ENCODE results near the gene GNAL.

DNA sequence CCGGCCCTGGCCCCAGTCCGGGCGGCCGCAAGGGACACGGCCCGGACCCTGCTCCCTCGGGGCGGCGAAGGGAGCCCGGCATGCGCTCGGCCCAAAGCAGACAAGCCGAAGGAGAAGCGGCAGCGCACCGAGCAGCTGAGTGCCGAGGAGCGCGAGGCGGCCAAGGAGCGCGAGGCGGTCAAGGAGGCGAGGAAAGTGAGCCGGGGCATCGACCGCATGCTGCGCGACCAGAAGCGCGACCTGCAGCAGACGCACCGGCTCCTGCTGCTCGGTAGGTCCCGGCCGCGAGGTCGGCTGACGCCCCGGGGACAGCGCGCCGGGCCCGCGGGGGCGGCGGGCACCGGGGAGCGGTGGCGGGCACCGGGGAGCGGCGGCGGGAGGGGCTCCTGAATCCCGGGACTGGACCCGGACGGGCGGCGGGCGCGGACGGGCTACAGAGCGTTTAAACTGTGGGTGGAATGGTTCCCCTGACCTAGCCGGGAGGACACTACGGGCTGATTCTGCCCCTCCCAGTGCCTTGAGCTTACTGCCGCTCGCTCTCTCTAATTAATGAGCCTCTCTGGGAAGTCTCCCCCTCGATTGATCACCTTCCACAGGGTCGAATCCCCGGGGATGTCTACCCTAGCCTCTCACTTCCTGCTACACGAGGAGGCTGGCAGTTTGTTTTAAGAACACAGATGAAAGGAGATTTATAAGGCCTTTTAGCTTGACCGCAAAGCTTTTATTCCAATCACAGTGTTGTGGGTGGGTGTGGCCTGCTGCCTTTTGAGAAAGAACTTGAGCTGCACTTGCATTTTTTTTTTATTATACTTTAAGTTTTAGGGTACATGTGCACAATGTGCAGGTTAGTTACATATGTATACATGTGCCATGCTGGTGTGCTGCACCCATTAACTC lies 853 bp downstream of the GNAL start:
- TF ChIP-seq, protein P1, sequence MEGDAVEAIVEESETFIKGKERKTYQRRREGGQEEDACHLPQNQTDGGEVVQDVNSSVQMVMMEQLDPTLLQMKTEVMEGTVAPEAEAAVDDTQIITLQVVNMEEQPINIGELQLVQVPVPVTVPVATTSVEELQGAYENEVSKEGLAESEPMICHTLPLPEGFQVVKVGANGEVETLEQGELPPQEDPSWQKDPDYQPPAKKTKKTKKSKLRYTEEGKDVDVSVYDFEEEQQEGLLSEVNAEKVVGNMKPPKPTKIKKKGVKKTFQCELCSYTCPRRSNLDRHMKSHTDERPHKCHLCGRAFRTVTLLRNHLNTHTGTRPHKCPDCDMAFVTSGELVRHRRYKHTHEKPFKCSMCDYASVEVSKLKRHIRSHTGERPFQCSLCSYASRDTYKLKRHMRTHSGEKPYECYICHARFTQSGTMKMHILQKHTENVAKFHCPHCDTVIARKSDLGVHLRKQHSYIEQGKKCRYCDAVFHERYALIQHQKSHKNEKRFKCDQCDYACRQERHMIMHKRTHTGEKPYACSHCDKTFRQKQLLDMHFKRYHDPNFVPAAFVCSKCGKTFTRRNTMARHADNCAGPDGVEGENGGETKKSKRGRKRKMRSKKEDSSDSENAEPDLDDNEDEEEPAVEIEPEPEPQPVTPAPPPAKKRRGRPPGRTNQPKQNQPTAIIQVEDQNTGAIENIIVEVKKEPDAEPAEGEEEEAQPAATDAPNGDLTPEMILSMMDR (IDR thresholded peaks at IDR 0.05 in 2 of 3, conservative IDR thresholded peaks at IDR 0.05 in 1 of 3; ENCODE audit: borderline replicate concordance in 1 of 3, insufficient read depth in 1 of 3, low read depth in 2 of 3, low read length in 2 of 3), result no peak
- no peak for TF ChIP-seq ZNF274 (IDR thresholded peaks at IDR 0.05; ENCODE audit: low read depth, low read length)
- TF ChIP-seq, protein P2, sequence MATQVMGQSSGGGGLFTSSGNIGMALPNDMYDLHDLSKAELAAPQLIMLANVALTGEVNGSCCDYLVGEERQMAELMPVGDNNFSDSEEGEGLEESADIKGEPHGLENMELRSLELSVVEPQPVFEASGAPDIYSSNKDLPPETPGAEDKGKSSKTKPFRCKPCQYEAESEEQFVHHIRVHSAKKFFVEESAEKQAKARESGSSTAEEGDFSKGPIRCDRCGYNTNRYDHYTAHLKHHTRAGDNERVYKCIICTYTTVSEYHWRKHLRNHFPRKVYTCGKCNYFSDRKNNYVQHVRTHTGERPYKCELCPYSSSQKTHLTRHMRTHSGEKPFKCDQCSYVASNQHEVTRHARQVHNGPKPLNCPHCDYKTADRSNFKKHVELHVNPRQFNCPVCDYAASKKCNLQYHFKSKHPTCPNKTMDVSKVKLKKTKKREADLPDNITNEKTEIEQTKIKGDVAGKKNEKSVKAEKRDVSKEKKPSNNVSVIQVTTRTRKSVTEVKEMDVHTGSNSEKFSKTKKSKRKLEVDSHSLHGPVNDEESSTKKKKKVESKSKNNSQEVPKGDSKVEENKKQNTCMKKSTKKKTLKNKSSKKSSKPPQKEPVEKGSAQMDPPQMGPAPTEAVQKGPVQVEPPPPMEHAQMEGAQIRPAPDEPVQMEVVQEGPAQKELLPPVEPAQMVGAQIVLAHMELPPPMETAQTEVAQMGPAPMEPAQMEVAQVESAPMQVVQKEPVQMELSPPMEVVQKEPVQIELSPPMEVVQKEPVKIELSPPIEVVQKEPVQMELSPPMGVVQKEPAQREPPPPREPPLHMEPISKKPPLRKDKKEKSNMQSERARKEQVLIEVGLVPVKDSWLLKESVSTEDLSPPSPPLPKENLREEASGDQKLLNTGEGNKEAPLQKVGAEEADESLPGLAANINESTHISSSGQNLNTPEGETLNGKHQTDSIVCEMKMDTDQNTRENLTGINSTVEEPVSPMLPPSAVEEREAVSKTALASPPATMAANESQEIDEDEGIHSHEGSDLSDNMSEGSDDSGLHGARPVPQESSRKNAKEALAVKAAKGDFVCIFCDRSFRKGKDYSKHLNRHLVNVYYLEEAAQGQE (IDR thresholded peaks at IDR 0.05; ENCODE audit: low read depth), result no peak
- no peak for TF ChIP-seq EZH2phosphoT487 (IDR thresholded peaks at IDR 0.05; ENCODE audit: borderline replicate concordance)
- TF ChIP-seq ZFX (IDR thresholded peaks at IDR 0.05), result peak; percentile 74
- TF ChIP-seq SP1 (IDR thresholded peaks at IDR 0.05; ENCODE audit: low read depth), result no peak

Measured in HCT116 (cell line).